ENCODE data around the gene TMEM256. TPM values are rescaled to one million over a fixed set of nuclear protein-coding genes. Genes with fewer than 3 reads are reported as not detected.

TMEM256 gene
- total and polyA plus RNA-seq, 4 donors = 30.0 to 130 (median 97.7) TPM

- Histone ChIP-seq H3K9me3 (ENCODE audit: control insufficient read depth in 4 of 4, low read length in 3 of 4) (no peaks in the 10 kb centered on the region), H3K27me3 (ENCODE audit: control insufficient read depth in 4 of 4, insufficient read depth in 4 of 4, low read length in 3 of 4) (peaks cover 0 to 3% (median 0%) of the 10 kb centered on the region in 4 donors), H3K36me3 (ENCODE audit: control insufficient read depth in 4 of 4, insufficient read depth in 3 of 4, low read depth in 1 of 4, low read length in 3 of 4) (no peaks in the 10 kb centered on the region), H3K4me1 (ENCODE audit: control insufficient read depth in 4 of 4, insufficient read depth in 4 of 4, low read length in 3 of 4) (peaks cover 20 to 48% (median 39%) of the 10 kb centered on the region in 4 donors), H3K27ac (ENCODE audit: low read depth in 1 of 2, low read length in 2 of 2) (peak overlapping the region; percentile 52 to 69), H3K9ac (ENCODE audit: low read depth in 1 of 2, low read length in 2 of 2) (no peak overlapping the region), H3K4me3 (ENCODE audit: low read depth in 1 of 3, low read length in 3 of 3) (peak overlapping the region in 2 of 3 donors; percentile 52 to 83)
- 7% methylated on average over 92 of the region's 92 CpGs for WGBS
- DNase-seq (ENCODE audit: low spot score) = peak; percentile 77
- TF ChIP-seq ZBTB33 (IDR thresholded peaks at IDR 0.05) (no peak), HNF4G (IDR thresholded peaks at IDR 0.05) (no peak), GABPA (IDR thresholded peaks at IDR 0.05 in 1 of 2, conservative IDR thresholded peaks at IDR 0.05 in 1 of 2) (no peak), MAX (IDR thresholded peaks at IDR 0.05) (no peak), RAD21 (IDR thresholded peaks at IDR 0.05) (peak; percentile 70 to 73), FOXA1 (IDR thresholded peaks at IDR 0.05) (no peak), RXRA (IDR thresholded peaks at IDR 0.05) (no peak), CTCF (IDR thresholded peaks at IDR 0.05; ENCODE audit: low read depth, low read length, missing input control) (peak; percentile 79), FOXA2 (IDR thresholded peaks at IDR 0.05) (no peak), JUND (IDR thresholded peaks at IDR 0.05) (no peak), YY1 (IDR thresholded peaks at IDR 0.05) (peak; percentile 18), NR2F2 (IDR thresholded peaks at IDR 0.05) (no peak), SP1 (IDR thresholded peaks at IDR 0.05) (peak; percentile 31), TAF1 (conservative IDR thresholded peaks at IDR 0.05) (peak; percentile 51), HNF4A (conservative IDR thresholded peaks at IDR 0.05) (no peak)
- TF ChIP-seq, protein P1, sequence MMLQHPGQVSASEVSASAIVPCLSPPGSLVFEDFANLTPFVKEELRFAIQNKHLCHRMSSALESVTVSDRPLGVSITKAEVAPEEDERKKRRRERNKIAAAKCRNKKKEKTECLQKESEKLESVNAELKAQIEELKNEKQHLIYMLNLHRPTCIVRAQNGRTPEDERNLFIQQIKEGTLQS (IDR thresholded peaks at IDR 0.05) = no peak
- TF ChIP-seq, protein P2, sequence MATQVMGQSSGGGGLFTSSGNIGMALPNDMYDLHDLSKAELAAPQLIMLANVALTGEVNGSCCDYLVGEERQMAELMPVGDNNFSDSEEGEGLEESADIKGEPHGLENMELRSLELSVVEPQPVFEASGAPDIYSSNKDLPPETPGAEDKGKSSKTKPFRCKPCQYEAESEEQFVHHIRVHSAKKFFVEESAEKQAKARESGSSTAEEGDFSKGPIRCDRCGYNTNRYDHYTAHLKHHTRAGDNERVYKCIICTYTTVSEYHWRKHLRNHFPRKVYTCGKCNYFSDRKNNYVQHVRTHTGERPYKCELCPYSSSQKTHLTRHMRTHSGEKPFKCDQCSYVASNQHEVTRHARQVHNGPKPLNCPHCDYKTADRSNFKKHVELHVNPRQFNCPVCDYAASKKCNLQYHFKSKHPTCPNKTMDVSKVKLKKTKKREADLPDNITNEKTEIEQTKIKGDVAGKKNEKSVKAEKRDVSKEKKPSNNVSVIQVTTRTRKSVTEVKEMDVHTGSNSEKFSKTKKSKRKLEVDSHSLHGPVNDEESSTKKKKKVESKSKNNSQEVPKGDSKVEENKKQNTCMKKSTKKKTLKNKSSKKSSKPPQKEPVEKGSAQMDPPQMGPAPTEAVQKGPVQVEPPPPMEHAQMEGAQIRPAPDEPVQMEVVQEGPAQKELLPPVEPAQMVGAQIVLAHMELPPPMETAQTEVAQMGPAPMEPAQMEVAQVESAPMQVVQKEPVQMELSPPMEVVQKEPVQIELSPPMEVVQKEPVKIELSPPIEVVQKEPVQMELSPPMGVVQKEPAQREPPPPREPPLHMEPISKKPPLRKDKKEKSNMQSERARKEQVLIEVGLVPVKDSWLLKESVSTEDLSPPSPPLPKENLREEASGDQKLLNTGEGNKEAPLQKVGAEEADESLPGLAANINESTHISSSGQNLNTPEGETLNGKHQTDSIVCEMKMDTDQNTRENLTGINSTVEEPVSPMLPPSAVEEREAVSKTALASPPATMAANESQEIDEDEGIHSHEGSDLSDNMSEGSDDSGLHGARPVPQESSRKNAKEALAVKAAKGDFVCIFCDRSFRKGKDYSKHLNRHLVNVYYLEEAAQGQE (IDR thresholded peaks at IDR 0.05) = peak; percentile 29
Observed at GRCh38 chr17:7436556-7437368, 32.9 kb upstream of the TMEM256 start.
